Sigmoid colon (tissue), 4 donors: ENCODE data around the gene MAGI2.

Source experiments
- EP300 ChIP-seq, 4 donors: sonication (generic); formaldehyde crosslinking; IDR thresholded peaks; one replicate each; pipeline ENCODE4 v1.6.1; 2017; ENCODE audit warnings: antibody characterized with exemption in 4 of 4
- POLR2A ChIP-seq, 2 donors: fragments of 450-650 bp; IDR thresholded peaks; one replicate each; pipeline ENCODE4 v1.6.1; 2016; ENCODE audit warnings: antibody characterized with exemption in 2 of 2, mild to moderate bottlenecking in 2 of 2, moderate library complexity in 2 of 2
- POLR2AphosphoS5 ChIP-seq, 4 donors: sonication (generic); formaldehyde crosslinking; IDR thresholded peaks; one replicate each; pipeline ENCODE4 v1.6.1; 2017; ENCODE audit warnings: antibody characterized with exemption in 4 of 4
- TF ChIP-seq, protein P1 (sequence below), 4 experiments: fragments of 450-650 bp in 3 of 4; fragments of 200-600 bp in 1 of 4; IDR thresholded peaks; one replicate each; pipeline ENCODE4 v1.5.1; 2016 to 2019; ENCODE audit warnings: antibody characterized with exemption in 4 of 4, mild to moderate bottlenecking in 3 of 4, moderate library complexity in 2 of 4

DNA sequence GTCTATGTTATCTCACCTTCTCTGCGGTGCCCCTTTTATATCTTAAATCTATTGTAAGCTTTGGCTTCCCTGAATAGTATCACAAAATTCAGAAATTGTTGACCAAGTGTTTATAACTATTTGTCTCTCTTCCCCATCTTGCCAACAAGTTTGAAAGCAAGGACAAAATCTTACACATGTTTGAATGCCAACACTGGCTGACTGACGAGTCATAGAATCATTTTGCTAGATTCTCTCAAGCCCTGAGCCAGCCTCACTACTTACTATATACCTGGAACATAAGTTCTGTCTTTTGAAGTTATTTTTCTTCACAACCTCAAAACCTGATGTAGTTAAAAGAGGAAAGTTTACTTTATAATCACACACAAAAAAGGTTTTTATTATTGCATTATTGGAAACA is 954.2 kb downstream of the MAGI2 start:
- TF ChIP-seq EP300 (IDR thresholded peaks at IDR 0.05), result no peak
- TF ChIP-seq POLR2AphosphoS5 (IDR thresholded peaks at IDR 0.05), result no peak
- TF ChIP-seq, protein P1, sequence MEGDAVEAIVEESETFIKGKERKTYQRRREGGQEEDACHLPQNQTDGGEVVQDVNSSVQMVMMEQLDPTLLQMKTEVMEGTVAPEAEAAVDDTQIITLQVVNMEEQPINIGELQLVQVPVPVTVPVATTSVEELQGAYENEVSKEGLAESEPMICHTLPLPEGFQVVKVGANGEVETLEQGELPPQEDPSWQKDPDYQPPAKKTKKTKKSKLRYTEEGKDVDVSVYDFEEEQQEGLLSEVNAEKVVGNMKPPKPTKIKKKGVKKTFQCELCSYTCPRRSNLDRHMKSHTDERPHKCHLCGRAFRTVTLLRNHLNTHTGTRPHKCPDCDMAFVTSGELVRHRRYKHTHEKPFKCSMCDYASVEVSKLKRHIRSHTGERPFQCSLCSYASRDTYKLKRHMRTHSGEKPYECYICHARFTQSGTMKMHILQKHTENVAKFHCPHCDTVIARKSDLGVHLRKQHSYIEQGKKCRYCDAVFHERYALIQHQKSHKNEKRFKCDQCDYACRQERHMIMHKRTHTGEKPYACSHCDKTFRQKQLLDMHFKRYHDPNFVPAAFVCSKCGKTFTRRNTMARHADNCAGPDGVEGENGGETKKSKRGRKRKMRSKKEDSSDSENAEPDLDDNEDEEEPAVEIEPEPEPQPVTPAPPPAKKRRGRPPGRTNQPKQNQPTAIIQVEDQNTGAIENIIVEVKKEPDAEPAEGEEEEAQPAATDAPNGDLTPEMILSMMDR (IDR thresholded peaks at IDR 0.05), result no peak
- no peak for TF ChIP-seq POLR2A (IDR thresholded peaks at IDR 0.05)
